Tibial artery (tissue), 4 donors: Measurements from ENCODE around the gene PIGH.
A peak's percentile ranks its signal among the peaks of the same experiment; 100 is the strongest.

Experiments used
- DNase-seq, 2 donors: peaks; one replicate each; pipeline ENCODE4 v3.0.0-alpha.2; 2019
- H3K27ac ChIP-seq, 2 donors: fragments of 200-600 bp; sonication (generic) in 1 of 2; 1 replicate in 1 of 2; 2 replicates in 1 of 2; pipeline ENCODE4 v1.5.1; 2018 to 2019; ENCODE audit warnings: mild to moderate bottlenecking in 1 of 2
- H3K27me3 ChIP-seq, 2 donors: fragments of 200-600 bp; sonication (generic) in 1 of 2; one replicate each; pipeline versions ENCODE4 v1.5.1 to v1.6.0; 2016 to 2019
- H3K36me3 ChIP-seq, 3 donors: fragments of 200-600 bp; sonication (generic) in 2 of 3; one replicate each; pipeline ENCODE4 v1.5.1; 2016 to 2019; ENCODE audit warnings: mild to moderate bottlenecking in 2 of 3
- H3K4me1 ChIP-seq, 4 donors: fragments of 200-600 bp; sonication (generic) in 2 of 4; 1 replicate in 3 of 4; 2 replicates in 1 of 4; pipeline ENCODE4 v1.5.1; 2016 to 2019
- H3K4me3 ChIP-seq, 2 donors: fragments of 200-600 bp; sonication (generic) in 1 of 2; 1 replicate in 1 of 2; 2 replicates in 1 of 2; pipeline ENCODE4 v1.5.1; 2018 to 2019; ENCODE audit warnings: mild to moderate bottlenecking in 2 of 2
- H3K9me3 ChIP-seq, 3 donors: fragments of 200-600 bp; sonication (generic) in 1 of 3; one replicate each; pipeline ENCODE4 v1.5.1; 2016 to 2019
- intact Hi-C: fragments of 100-400 bp; cut with DNase I; formaldehyde crosslinking; loops from one replicate; pipeline ENCODE4 v1.15.0; 2023; ENCODE audit warnings: low total_unique reads
- TF ChIP-seq, protein P1 (sequence below), 2 experiments: fragments of 200-600 bp in 1 of 2; fragments of 450-650 bp in 1 of 2; IDR thresholded peaks; one replicate each; pipeline ENCODE4 v1.5.1; 2017 to 2019; ENCODE audit warnings: antibody characterized with exemption in 2 of 2, mild to moderate bottlenecking in 1 of 2, moderate library complexity in 1 of 2

Gene PIGH

DNA sequence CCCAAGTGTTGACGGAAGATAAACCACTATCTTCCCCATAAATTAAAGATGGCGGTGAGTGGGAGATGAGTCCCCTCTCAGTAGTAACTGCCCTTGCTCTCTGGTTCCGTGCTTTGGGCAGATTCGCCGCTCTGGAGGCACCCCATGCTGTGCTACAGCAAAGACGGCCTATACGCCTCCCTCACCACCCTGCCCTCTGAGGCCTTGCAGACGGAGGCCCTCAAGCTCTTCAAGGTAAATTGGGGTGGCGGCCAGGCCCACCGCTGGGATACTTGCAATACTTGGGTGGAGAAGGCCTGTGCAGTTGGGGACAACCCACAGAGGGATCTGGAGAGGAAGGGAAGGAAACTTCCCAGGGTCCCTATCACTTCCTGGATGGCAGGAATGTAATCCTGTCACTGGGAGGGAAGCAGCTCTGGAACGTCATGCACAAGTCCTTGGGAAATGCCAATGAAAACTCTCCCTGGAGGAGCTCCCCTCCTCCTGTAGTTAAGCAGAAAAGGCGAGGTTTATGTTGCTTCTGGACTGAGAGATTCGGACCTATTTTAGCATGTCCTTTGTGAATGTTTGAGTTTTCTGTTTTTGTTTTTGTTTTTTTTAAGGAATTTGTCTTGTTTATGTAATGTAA lies 22.8 kb downstream of the PIGH start:
- Histone ChIP-seq H3K36me3 (peaks cover 0 to 14% (median 0%) of the 10 kb centered on the region in 3 donors), H3K4me3 (no peak overlapping the region), H3K4me1 (no peaks in the 10 kb centered on the region), H3K27me3 (no peaks in the 10 kb centered on the region), H3K27ac (no peak overlapping the region), H3K9me3 (no peaks in the 10 kb centered on the region)
- intact Hi-C loops: no loop called here
- peak in 1 of 2 donors; percentile 32 for DNase-seq
- TF ChIP-seq, protein P1, sequence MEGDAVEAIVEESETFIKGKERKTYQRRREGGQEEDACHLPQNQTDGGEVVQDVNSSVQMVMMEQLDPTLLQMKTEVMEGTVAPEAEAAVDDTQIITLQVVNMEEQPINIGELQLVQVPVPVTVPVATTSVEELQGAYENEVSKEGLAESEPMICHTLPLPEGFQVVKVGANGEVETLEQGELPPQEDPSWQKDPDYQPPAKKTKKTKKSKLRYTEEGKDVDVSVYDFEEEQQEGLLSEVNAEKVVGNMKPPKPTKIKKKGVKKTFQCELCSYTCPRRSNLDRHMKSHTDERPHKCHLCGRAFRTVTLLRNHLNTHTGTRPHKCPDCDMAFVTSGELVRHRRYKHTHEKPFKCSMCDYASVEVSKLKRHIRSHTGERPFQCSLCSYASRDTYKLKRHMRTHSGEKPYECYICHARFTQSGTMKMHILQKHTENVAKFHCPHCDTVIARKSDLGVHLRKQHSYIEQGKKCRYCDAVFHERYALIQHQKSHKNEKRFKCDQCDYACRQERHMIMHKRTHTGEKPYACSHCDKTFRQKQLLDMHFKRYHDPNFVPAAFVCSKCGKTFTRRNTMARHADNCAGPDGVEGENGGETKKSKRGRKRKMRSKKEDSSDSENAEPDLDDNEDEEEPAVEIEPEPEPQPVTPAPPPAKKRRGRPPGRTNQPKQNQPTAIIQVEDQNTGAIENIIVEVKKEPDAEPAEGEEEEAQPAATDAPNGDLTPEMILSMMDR (IDR thresholded peaks at IDR 0.05): no peak

DNA sequence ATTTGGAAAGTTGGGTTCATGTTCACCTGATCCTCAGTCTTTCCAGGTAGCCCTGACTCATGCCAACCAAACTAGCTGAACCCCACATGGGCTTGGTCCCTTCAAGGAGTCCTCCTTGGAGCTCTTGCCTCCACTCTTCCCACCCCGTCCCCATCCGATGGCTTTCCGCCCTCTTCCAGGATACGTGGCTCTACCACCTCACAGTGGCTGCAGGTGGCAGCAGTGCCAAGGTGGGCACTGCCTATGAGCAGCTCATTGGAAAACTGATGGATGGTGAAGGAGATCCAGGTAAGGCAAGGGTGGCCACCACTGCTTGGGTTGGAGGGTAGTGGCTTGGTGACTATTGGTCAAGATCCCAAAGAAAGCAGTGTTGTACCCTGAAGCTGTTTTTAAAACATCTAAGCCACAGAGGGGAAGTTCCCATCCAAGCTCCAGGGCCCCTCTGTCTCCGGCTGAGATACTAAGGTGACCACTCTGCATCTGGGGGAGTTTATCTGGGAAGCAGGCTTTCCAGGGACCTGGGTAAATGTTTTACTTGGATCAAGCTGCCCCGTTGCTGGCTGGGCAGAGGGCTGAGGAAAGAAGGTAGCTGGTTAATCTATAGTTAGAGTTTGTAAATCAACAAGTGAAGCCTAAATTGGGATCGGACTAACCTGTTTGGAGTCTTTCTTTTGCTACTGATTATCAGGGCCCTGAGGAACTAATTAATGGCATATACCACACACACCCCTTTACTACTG lies 23.7 kb downstream of the PIGH start:
- peaks cover 0 to 3% of the 10 kb centered on the region in 2 donors for H3K27me3 ChIP-seq
- peak in 1 of 2 donors; percentile 41 for DNase-seq
- H3K4me3 ChIP-seq: no peak overlapping the region
- TF ChIP-seq, protein P1 (IDR thresholded peaks at IDR 0.05): no peak
- no peaks in the 10 kb centered on the region for H3K9me3 ChIP-seq
- H3K36me3 ChIP-seq: peaks cover 0 to 14% (median 0%) of the 10 kb centered on the region in 3 donors
- no peaks in the 10 kb centered on the region for H3K4me1 ChIP-seq
- intact Hi-C loops: no loop called here
- no peak overlapping the region for H3K27ac ChIP-seq

DNA sequence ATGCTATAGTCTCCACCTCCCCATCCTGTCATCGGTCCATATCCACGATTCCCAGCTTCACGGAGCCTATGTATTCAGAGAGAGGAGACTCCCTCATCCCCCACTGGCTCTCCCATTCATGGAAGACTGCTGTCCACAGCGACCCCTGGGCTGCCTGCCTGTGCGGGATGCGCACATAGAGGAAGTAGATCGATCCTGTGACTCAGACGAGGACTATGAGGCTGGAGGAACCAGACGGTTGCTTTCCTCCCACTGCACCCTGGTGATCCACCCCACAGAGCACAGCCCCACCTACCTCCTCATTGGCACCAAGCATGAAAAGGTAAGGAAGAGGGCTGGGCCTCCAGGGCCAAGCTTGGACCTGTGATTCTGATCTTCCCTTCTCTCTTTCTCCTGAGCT lies 24.4 kb downstream of the PIGH start:
- no peaks in the 10 kb centered on the region for H3K4me1 ChIP-seq
- intact Hi-C loops: no loop called here
- H3K9me3 ChIP-seq: no peaks in the 10 kb centered on the region
- H3K36me3 ChIP-seq: peaks cover 0 to 8% (median 0%) of the 10 kb centered on the region in 3 donors
- no peak overlapping the region for H3K4me3 ChIP-seq
- H3K27ac ChIP-seq: no peak overlapping the region
- H3K27me3 ChIP-seq: peaks cover 0 to 3% of the 10 kb centered on the region in 2 donors
- TF ChIP-seq, protein P1 (IDR thresholded peaks at IDR 0.05): no peak
- DNase-seq: peak in 1 of 2 donors; percentile 45

DNA sequence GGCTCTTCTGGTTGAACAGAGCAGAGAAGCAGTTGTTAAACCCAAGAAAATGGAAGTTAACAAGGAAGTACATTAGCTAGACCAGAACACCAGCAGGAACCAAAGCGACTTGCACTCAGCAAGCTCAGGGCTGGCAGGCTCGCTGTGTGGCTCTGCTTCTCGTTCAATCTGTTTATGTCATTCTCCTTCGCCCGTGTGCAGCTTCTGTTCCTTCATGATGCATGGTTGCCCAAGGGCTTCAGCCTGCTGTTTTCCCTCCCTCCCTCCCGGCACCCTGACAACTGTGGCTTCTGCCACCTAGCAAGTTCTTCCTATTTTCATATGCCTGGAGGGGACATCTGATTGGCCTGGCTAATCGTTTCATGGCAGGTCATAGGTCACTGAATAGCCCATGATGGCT lies 25.3 kb downstream of the PIGH start:
- Histone ChIP-seq H3K36me3 (peaks cover 0 to 6% (median 0%) of the 10 kb centered on the region in 3 donors), H3K9me3 (no peaks in the 10 kb centered on the region), H3K4me1 (no peaks in the 10 kb centered on the region), H3K4me3 (no peak overlapping the region), H3K27me3 (peaks cover 0 to 3% of the 10 kb centered on the region in 2 donors), H3K27ac (no peak overlapping the region)
- peak in 1 of 2 donors; percentile 21 for DNase-seq
- TF ChIP-seq, protein P1 (IDR thresholded peaks at IDR 0.05): no peak
- intact Hi-C loops: loop anchor here (5.0 kb wide), 1 partner anchor 148 kb away; no protein-coding TSS in a partner anchor

DNA sequence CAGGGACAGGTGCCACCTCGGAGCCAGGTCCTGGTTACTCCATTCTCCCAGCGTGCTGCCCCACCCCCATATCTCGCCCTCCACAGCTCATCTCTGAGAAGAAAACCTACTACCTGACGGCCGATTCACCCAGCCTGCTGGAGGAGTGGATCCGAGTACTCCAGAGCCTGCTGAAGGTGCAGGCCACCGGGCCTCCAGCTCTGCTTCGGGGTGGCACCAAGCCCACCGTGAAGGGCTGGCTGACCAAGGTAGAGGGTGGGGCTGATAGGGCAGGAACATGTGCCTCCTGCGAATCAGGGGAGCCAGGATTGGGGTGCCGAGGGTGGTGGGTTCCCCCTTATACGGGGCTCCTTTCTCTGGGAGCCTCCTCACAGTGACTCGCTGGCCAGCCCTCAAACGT lies 25.9 kb downstream of the PIGH start:
- H3K27me3 ChIP-seq: peaks cover 0 to 3% of the 10 kb centered on the region in 2 donors
- peak in 1 of 2 donors; percentile 60 for DNase-seq
- H3K27ac ChIP-seq: no peak overlapping the region
- H3K36me3 ChIP-seq: peaks cover 0 to 6% (median 0%) of the 10 kb centered on the region in 3 donors
- no peaks in the 10 kb centered on the region for H3K4me1 ChIP-seq
- no peaks in the 10 kb centered on the region for H3K9me3 ChIP-seq
- intact Hi-C loops: loop anchor here (5.0 kb wide), 1 partner anchor 147 kb away; no protein-coding TSS in a partner anchor
- H3K4me3 ChIP-seq: no peak overlapping the region
- TF ChIP-seq, protein P1 (IDR thresholded peaks at IDR 0.05): no peak
